ENCODE results near the gene PLEKHA1.

- TF ChIP-seq CTCF (IDR thresholded peaks at IDR 0.05) (no peak), EZH2 (IDR thresholded peaks at IDR 0.05; ENCODE audit: borderline replicate concordance, insufficient read depth, low read depth, low read length, poor library complexity, severe bottlenecking) (no peak)
Observed at GRCh38 chr10:122363722-122364463, 10.6 kb upstream of the PLEKHA1 start.

Measured in B cell (primary cell).